HG03159 (cell line): Measurements from ENCODE around the gene GSN.

Experiments used
- ATAC-seq: cut with Tn5 transposase; IDR thresholded peaks from one replicate; pipeline ENCODE4 v1.9.1; 2021; ENCODE audit warnings: mild to moderate bottlenecking, moderate library complexity; ENCODE audit not compliant: unreplicated experiment

GSN gene

GRCh38 chr9:121348221-121348620, 80.3 kb downstream of the GSN start:
- no peak for ATAC-seq

- ATAC-seq = no peak
Observed at GRCh38 chr9:121349009-121349408, 81.0 kb downstream of the GSN start.

GRCh38 chr9:121350036-121350435, 82.1 kb downstream of the GSN start:
- ATAC-seq = no peak

- no peak for ATAC-seq
Observed at GRCh38 chr9:121350993-121351561, 83.1 kb downstream of the GSN start.

GRCh38 chr9:121353241-121354061, 85.5 kb downstream of the GSN start:
- ATAC-seq = peak; percentile 92

GRCh38 chr9:121354141-121354540, 86.2 kb downstream of the GSN start:
- no peak for ATAC-seq

GRCh38 chr9:121354762-121355161, 86.8 kb downstream of the GSN start:
- no peak for ATAC-seq

- ATAC-seq = no peak
Observed at GRCh38 chr9:121357011-121357410, 89.0 kb downstream of the GSN start.

- no peak for ATAC-seq
Observed at GRCh38 chr9:121358751-121359150, 90.8 kb downstream of the GSN start.

GRCh38 chr9:121359351-121360294, 91.7 kb downstream of the GSN start:
- no peak for ATAC-seq

- no peak for ATAC-seq
Observed at GRCh38 chr9:121360601-121361374, 92.8 kb downstream of the GSN start.

- ATAC-seq = no peak
Observed at GRCh38 chr9:121362813-121363621, 95.1 kb downstream of the GSN start.

- ATAC-seq = no peak
Observed at GRCh38 chr9:121363622-121363961, 95.6 kb downstream of the GSN start.

GRCh38 chr9:121364077-121364476, 96.1 kb downstream of the GSN start:
- no peak for ATAC-seq

GRCh38 chr9:121364886-121365285, 96.9 kb downstream of the GSN start:
- ATAC-seq = no peak

GRCh38 chr9:121365564-121365963, 97.6 kb downstream of the GSN start:
- ATAC-seq = no peak

- no peak for ATAC-seq
Observed at GRCh38 chr9:121366611-121367192, 98.7 kb downstream of the GSN start.

GRCh38 chr9:121367306-121368137, 99.6 kb downstream of the GSN start:
- ATAC-seq = no peak

GRCh38 chr9:121368138-121368522, 100.2 kb downstream of the GSN start:
- ATAC-seq = no peak
